ENCODE results near the gene MOXD1.
"Not testable (repeated sequence)": the region's sequence is repeated elsewhere in the genome, so short reads cannot be mapped to it uniquely, and the experiment has no call there.

The MOXD1 gene

GRCh38 chr6:132344811-132345210 lies 56.5 kb downstream of the MOXD1 start:
- no peak for DNase-seq

- DNase-seq, result no peak
Measured at GRCh38 chr6:132341646-132342045, 59.6 kb downstream of the MOXD1 start.

GRCh38 chr6:132334521-132334885 lies 66.8 kb downstream of the MOXD1 start:
- DNase-seq, result no peak

- DNase-seq, result no peak
Measured at GRCh38 chr6:132333639-132334520, 67.4 kb downstream of the MOXD1 start.

GRCh38 chr6:132330759-132331158 lies 70.5 kb downstream of the MOXD1 start:
- no peak for DNase-seq

GRCh38 chr6:132322398-132322797 lies 78.9 kb downstream of the MOXD1 start:
- DNase-seq, result no peak

GRCh38 chr6:132320007-132320406 lies 81.3 kb downstream of the MOXD1 start:
- no peak for DNase-seq

- no peak for DNase-seq
Measured at GRCh38 chr6:132316970-132317369, 84.3 kb downstream of the MOXD1 start.

GRCh38 chr6:132314432-132314831 lies 86.8 kb downstream of the MOXD1 start:
- DNase-seq, result no peak

- DNase-seq, result no peak
Measured at GRCh38 chr6:132310921-132311320, 90.4 kb downstream of the MOXD1 start.

- not testable (repeated sequence) for DNase-seq
Measured at GRCh38 chr6:132310151-132310550, 91.1 kb downstream of the MOXD1 start.

- DNase-seq, result no peak
Measured at GRCh38 chr6:132304891-132305305, 96.4 kb downstream of the MOXD1 start.

GRCh38 chr6:132300323-132300949 lies 100.8 kb downstream of the MOXD1 start:
- no peak for DNase-seq

- no peak for DNase-seq
Measured at GRCh38 chr6:132298344-132298949, 102.8 kb downstream of the MOXD1 start.

- no peak for DNase-seq
Measured at GRCh38 chr6:132289756-132290155, 111.5 kb downstream of the MOXD1 start.

- DNase-seq, result no peak
Measured at GRCh38 chr6:132287101-132287500, 114.2 kb downstream of the MOXD1 start.

- DNase-seq, result no peak
Measured at GRCh38 chr6:132286298-132287019, 114.8 kb downstream of the MOXD1 start.

GRCh38 chr6:132285004-132285780 lies 116.1 kb downstream of the MOXD1 start:
- no peak for DNase-seq

GRCh38 chr6:132282696-132283095 lies 118.6 kb downstream of the MOXD1 start:
- DNase-seq, result no peak

GRCh38 chr6:132280436-132280835 lies 120.8 kb downstream of the MOXD1 start:
- no peak for DNase-seq

GRCh38 chr6:132279592-132280139 lies 121.6 kb downstream of the MOXD1 start:
- DNase-seq, result peak; percentile 90
